ENCODE results near the gene VSIG10L2. TPM values are rescaled to one million over a fixed set of nuclear protein-coding genes. Genes with fewer than 3 reads are reported as not detected.
"Not testable (repeated sequence)": the region's sequence is repeated elsewhere in the genome, so short reads cannot be mapped to it uniquely, and the experiment has no call there.

Gene VSIG10L2
- total RNA-seq (2014; rRNA removed; shearing (Covaris generic)) = not detected in 2 replicates

DNA sequence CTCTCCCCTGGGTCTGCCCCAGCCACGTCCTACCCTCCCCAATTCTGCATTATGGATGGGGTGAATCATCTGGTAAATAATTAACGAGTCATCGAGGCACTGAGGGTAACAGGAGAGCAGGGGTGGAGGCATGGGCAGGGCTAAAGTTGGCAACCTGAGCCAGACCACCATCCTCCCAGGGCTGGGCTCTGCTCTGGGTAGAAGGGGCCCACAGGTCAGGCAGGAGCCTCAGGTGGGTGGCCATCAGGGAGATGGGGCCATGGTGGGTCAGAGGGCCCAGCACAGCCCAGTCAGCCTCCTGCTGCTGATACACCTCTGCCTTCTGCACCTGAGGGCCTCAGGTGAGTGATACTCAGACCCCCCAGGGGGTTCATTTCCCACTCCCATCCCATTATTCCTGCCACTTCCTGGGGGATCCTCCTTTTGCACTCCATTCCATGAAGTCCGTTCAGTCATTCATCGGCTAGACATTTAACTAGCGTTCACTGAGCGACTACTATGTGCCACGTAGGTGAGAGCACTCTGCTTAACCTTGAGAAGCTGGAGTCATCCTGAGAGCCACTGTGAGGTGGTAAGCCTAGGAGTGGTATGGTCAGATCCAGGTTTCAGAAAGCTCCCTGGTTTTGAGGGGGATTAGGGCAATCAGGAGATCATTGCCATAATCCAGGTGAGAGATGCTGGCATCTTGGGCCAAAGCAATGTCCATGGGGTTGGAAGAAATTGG is at the start of gene VSIG10L2:
Gene VSIG10L2, plus strand, starts transcription at position 248 of the 724 bp plus-strand sequence. Its CDS starts 12 bp downstream, at position 260.
- DNase-seq (ENCODE audit: low read depth) = no peak

GRCh38 chr11:125901872-125902271 is 44.0 kb upstream of the VSIG10L2 start:
- DNase-seq (ENCODE audit: low read depth) = no peak

- DNase-seq (ENCODE audit: low read depth) = no peak
Observed at GRCh38 chr11:125902277-125902926, 43.4 kb upstream of the VSIG10L2 start.

DNA sequence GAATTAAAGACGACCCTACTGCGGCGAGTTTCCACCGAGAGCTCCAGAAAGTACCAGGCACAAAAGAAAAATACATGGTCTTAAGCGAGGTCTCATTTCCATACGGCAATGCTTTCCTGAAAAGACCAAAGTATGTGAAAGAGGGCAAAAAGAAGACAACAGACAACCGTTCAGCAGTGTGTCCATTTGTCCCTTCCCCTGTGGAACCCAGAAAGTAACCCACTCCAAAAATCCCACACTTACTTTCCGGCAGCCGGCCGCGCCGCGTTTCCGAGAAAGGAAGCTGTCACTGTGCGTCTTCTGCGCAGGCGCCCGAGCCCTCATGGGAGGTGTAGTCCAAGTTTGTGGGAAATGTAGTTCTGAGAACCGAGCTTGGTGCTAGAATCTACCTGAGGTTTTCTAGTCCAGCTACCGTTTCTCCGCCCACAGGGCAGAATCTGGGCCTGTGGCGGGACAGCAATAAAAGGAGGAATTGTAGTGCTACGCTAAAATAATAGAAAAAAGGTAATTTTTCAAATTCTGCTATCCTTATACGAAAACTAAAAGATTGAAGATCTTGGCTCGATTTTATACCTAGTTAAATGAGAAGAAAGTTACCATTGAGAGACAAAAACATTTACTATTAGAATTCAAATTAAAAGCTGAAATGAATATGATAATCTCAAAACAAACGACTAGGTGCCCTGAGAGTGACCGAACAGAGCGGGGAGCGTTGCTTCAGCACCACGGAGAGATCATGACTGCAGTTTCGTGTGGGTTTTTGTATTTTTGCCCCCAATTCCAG is 42.7 kb upstream of the VSIG10L2 start, which contains the start of gene PUS3:
Gene PUS3, minus strand, starts transcription at position 280 of the 784 bp plus-strand sequence. CDS start 6,922 bp downstream, outside the sequence.
- DNase-seq (ENCODE audit: low read depth) = peak; percentile 87

- no peak for DNase-seq (ENCODE audit: low read depth)
Observed at GRCh38 chr11:125903711-125904659, 41.9 kb upstream of the VSIG10L2 start, which contains the start of gene DDX25. Gene DDX25 (plus strand): TSS chr11:125904508. CDS start chr11:125904518, 10 bp downstream.

GRCh38 chr11:125904678-125905077 is 41.2 kb upstream of the VSIG10L2 start:
- no peak for DNase-seq (ENCODE audit: low read depth)

- no peak for DNase-seq (ENCODE audit: low read depth)
Observed at GRCh38 chr11:125910226-125910849, 35.5 kb upstream of the VSIG10L2 start.

GRCh38 chr11:125914601-125915000 is 31.2 kb upstream of the VSIG10L2 start:
- not testable (repeated sequence) for DNase-seq (ENCODE audit: low read depth)

DNA sequence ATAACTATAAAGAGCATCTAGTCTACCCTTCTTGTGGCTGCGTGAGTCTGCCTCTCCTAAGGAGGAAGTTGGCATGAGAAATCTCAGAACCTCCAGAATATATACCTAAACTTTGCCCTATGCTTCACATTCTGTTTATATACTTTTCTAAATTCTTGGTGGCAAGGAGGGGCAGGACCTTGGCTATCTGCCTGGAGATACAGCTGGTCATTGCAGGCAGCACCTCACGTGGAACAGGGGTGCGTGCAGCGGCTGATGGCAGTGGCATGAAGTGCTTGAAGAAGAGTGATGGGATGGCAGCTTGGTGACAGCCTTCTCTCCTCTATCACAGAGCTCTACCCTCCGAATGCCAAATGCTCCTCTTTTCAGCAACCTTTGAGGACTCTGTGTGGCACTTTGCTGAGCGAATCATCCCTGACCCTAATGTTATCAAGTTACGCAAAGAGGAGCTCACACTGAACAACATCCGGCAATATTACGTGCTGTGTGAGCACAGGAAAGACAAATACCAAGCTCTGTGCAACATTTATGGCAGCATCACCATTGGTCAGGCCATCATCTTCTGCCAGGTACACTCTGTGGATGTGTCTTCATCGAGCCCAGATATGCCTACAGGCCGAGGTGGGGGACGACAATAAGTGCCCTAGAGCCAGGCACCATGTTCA is 29.0 kb upstream of the VSIG10L2 start:
- DNase-seq (ENCODE audit: low read depth) = no peak

DNA sequence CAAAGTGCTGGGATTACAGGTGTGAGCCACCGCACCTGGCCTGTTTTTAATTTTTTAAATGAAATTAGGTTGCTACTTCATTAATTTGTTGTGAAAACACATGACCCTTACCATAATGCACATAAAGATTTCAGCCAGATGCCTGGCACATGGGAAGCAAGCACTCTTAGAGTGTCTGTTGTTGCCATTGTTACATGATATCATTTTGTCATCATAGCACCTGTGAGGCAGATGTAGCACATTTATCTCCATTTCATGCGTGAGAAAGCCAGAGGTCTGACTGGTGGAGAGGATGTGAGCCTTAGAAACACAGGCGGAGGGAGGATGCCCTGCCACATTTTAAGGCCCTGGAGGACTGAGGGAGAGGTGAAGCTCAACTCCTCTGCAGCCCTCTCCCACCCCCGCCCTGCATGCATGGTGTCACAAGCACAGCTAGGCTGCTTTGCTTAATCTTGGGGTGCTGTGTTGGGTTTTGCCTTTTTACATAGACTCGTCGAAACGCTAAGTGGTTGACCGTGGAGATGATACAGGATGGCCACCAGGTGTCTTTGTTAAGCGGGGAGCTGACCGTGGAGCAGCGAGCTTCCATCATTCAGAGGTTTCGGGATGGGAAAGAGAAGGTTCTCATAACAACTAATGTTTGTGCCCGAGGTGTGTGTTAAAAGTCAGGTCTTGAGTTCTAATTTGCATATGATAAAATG is 27.6 kb upstream of the VSIG10L2 start:
- no peak for DNase-seq (ENCODE audit: low read depth)

DNA sequence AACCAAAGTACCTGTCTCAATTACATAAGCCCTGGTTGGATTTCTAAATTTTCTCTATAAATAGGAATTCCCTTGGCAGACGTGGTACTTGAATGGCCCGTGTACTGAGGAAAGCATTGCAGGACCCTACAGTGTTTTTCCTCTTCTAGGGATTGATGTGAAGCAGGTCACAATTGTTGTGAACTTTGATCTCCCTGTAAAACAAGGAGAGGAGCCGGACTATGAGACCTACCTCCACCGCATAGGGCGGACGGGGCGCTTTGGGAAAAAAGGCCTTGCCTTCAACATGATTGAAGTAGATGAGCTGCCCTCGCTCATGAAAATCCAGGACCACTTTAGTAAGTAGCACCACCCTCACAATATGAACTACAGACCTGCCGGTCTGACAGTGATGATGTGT is 24.8 kb upstream of the VSIG10L2 start:
- no peak for DNase-seq (ENCODE audit: low read depth)

DNA sequence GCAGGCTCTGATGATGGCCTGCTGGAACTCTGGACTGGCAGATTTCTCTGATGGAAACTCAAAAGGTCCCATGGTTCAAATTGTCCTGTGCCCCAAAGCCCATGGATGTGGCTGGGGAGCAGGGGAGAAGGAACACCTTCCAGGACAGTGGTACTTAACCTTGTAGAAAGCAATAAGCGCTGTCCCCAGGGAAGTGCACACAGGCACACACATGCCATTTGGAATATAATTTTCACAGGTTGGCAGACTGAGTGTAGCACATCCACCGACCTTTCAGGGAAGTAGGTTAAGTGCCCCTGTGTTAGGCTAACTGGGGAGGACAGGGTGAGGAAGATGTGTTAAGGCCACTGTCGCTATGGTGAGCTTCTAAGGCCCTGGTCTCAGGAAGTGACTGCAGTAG is 23.7 kb upstream of the VSIG10L2 start:
- DNase-seq (ENCODE audit: low read depth) = no peak

DNA sequence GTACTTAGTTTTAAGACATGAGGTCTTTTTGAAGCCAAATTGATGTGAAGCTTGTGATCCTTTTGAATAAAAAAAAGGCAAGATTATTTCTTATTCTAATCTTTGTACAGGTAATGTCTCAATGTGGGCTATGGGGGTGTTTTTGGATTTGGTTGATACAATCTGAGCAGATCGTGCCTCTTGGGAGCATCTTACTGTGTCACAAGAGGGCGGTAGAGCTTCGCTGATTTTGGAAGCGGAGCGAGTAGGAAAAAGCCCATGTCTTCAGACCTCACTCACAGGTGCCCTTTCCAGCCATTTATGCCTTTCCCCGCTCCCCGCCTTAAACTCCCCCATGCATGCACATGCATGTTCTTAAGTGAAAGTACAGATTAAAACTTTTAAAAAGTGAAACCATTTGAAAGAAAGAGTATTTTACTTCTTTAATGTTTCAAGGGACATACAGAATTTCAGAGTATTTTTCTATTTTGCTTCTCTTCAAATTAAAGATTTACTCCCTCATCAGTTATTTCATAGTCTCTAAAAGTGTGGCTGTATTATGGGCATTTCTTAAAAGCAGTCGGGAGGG is 22.7 kb upstream of the VSIG10L2 start:
- DNase-seq (ENCODE audit: low read depth) = peak; percentile 73

DNA sequence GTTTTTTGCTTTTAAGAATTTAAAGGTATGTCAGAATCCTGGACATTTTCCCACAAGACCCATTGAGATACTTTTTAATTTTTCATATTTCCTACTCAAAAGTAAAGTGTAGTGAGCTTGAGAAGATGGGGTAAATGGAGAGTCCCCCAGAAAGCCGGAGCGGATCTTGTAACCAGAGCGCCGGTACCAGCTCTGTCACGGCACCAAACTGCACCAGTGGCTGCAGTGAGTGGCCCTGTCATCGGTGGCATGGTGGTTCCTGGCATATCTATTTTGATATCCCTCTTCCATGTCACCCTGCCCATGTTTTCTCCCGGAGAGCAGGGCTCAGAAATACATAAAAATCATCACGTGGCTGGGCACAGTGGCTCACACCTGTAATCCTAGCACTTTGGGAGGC is 22.2 kb upstream of the VSIG10L2 start:
- DNase-seq (ENCODE audit: low read depth) = no peak

DNA sequence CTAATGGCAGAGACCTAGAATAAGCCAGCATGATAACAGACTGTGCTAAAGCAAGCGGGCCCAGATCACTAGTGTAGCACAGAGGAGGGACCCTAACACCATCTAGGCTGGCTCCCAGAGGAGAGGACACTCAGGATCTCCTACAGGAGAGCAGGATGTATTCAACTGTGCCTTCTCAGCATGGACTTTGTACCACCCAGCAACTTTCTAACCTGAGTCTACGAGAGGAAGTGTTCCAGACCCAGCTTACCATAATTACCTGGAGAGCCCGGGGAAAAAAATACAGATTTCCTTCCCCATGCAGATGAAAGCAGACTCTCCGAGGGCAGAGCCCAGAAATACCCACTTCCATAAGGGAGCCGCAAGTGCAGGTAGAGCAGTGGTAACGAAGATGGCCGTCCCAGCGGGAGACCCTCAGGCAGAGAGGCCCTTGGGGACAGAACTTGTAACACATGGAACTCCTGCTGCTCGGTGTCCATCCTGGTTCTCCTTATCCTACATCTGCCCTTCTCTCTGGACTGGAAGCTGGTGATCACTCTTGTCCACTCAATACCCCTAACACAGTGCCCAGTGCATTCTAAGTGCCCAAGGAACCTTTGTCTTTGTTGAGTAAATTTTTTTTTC is 21.3 kb upstream of the VSIG10L2 start:
- no peak for DNase-seq (ENCODE audit: low read depth)

- no peak for DNase-seq (ENCODE audit: low read depth)
Observed at GRCh38 chr11:125925247-125925740, 20.6 kb upstream of the VSIG10L2 start.

GRCh38 chr11:125925804-125926203 is 20.0 kb upstream of the VSIG10L2 start:
- DNase-seq (ENCODE audit: low read depth) = no peak

- DNase-seq (ENCODE audit: low read depth) = no peak
Observed at GRCh38 chr11:125926682-125927081, 19.2 kb upstream of the VSIG10L2 start.

Measured in M059J (cell line).